Colonic mucosa (tissue), 4 donors: ENCODE data around the gene VAV2. TPM values are rescaled to one million over a fixed set of nuclear protein-coding genes. Genes with fewer than 3 reads are reported as not detected.

Experiments
- DNase-seq: peaks from one replicate; pipeline ENCODE4 v3.0.0-alpha.2; 2020
- H3K27ac ChIP-seq: fragments of 200-600 bp; one replicate; pipeline ENCODE4 v1.8.0; 2021
- H3K27me3 ChIP-seq: fragments of 200-600 bp; one replicate; pipeline ENCODE4 v1.8.0; 2021
- H3K36me3 ChIP-seq: fragments of 200-600 bp; one replicate; pipeline ENCODE4 v1.8.0; 2021
- H3K4me1 ChIP-seq: fragments of 200-600 bp; one replicate; pipeline ENCODE4 v1.8.0; 2021; ENCODE audit warnings: mild to moderate bottlenecking
- H3K4me3 ChIP-seq: fragments of 200-600 bp; one replicate; pipeline ENCODE4 v1.8.0; 2021
- H3K9ac ChIP-seq, 2 donors: one replicate each; pipeline ENCODE4 v1.7.0; 2013; ENCODE audit warnings: control low read depth in 2 of 2, low read depth in 2 of 2, low read length in 2 of 2
- H3K9me3 ChIP-seq: fragments of 200-600 bp; one replicate; pipeline ENCODE4 v1.8.0; 2021
- intact Hi-C: fragments of 100-400 bp; cut with DNase I; formaldehyde crosslinking; loops from one replicate; pipeline ENCODE4 v1.14.1; 2022
- total RNA-seq, 2 donors: library from RNA; stranded (reverse); fragmentation: NEBNext Ultra II Directional in 1 of 2; extraction: Animal tissue kit (Norgen Biotek cat#: 25700) in 1 of 2; gene quantifications; one replicate each; pipeline ENCODE4 v1.2.1, GENCODE V29; 2021
- TF ChIP-seq, protein P1 (sequence below): fragments of 200-600 bp; IDR thresholded peaks from one replicate; pipeline ENCODE4 v1.8.0; 2022; ENCODE audit warnings: antibody characterized with exemption, mild to moderate bottlenecking
- donor health status: healthy.
- donor health status: DM: no; HTN: no; CAD: no.
- donor health status: DM: no; HTN: no; CAD: no.

VAV2 gene
- total RNA-seq, 2 donors from 2014 or later: 30.7 to 45.1 TPM

- DNase-seq: no peak
- no peak overlapping the region for H3K4me3 ChIP-seq
- H3K9ac ChIP-seq: no peak overlapping the region
- intact Hi-C loops: no loop called here
- TF ChIP-seq, protein P1, sequence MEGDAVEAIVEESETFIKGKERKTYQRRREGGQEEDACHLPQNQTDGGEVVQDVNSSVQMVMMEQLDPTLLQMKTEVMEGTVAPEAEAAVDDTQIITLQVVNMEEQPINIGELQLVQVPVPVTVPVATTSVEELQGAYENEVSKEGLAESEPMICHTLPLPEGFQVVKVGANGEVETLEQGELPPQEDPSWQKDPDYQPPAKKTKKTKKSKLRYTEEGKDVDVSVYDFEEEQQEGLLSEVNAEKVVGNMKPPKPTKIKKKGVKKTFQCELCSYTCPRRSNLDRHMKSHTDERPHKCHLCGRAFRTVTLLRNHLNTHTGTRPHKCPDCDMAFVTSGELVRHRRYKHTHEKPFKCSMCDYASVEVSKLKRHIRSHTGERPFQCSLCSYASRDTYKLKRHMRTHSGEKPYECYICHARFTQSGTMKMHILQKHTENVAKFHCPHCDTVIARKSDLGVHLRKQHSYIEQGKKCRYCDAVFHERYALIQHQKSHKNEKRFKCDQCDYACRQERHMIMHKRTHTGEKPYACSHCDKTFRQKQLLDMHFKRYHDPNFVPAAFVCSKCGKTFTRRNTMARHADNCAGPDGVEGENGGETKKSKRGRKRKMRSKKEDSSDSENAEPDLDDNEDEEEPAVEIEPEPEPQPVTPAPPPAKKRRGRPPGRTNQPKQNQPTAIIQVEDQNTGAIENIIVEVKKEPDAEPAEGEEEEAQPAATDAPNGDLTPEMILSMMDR: no peak
- H3K9me3 ChIP-seq: no peaks in the 10 kb centered on the region
- H3K27me3 ChIP-seq: no peaks in the 10 kb centered on the region
- no peaks in the 10 kb centered on the region for H3K4me1 ChIP-seq
- H3K36me3 ChIP-seq: no peaks in the 10 kb centered on the region
- no peak overlapping the region for H3K27ac ChIP-seq
These were observed 71.7 kb downstream of the VAV2 start for GRCh38 chr9:133920471-133920870.

GRCh38 chr9:133919253-133920115 is 72.6 kb downstream of the VAV2 start:
- intact Hi-C loops: no loop called here
- Histone ChIP-seq H3K36me3 (no peaks in the 10 kb centered on the region), H3K9ac (no peak overlapping the region), H3K27me3 (no peaks in the 10 kb centered on the region), H3K9me3 (no peaks in the 10 kb centered on the region), H3K4me3 (no peak overlapping the region), H3K4me1 (no peaks in the 10 kb centered on the region), H3K27ac (no peak overlapping the region)
- TF ChIP-seq, protein P1: no peak
- no peak for DNase-seq

DNA sequence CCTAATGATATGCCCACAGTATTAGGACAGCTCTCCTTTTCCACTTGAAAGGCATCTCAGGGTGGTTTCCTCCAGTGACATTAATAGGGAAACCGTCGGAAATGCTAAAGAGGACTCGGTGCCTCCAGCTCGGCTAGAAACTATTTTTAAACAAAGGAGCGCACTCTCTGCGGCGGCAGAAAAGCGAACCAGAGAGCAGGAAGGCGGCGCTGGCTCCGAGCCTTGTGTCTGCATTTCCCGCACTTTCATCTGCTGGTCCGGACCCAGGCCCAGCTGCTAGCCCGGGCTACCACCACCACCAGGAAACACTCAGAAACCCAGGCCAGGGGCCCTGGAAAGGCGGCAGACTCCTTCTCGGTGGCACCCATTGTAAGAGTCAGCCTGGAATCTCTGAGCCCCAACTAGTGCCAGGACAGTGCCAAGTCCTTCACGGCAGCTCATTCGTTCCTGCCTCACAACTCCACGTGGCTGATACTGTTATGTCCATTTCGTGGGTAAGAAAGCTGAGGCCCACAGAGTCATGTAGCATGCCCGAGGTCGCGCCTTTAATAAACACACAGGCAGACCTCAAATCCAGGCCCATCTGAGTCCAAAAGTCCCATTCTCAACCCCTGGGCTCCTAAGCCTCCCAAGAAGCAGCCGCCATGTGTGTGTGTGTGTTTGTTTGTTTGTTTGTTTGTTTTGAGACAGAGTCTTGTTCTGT is 73.9 kb downstream of the VAV2 start:
- H3K4me3 ChIP-seq: no peak overlapping the region
- H3K27ac ChIP-seq: no peak overlapping the region
- H3K9ac ChIP-seq: no peak overlapping the region
- H3K9me3 ChIP-seq: no peaks in the 10 kb centered on the region
- TF ChIP-seq, protein P1: no peak
- H3K4me1 ChIP-seq: no peaks in the 10 kb centered on the region
- intact Hi-C loops: no loop called here
- no peaks in the 10 kb centered on the region for H3K27me3 ChIP-seq
- no peaks in the 10 kb centered on the region for H3K36me3 ChIP-seq
- no peak for DNase-seq

- intact Hi-C loops: no loop called here
- H3K4me1 ChIP-seq: no peaks in the 10 kb centered on the region
- H3K27ac ChIP-seq: no peak overlapping the region
- no peaks in the 10 kb centered on the region for H3K9me3 ChIP-seq
- TF ChIP-seq, protein P1: no peak
- no peaks in the 10 kb centered on the region for H3K36me3 ChIP-seq
- no peak overlapping the region for H3K4me3 ChIP-seq
- no peaks in the 10 kb centered on the region for H3K27me3 ChIP-seq
- no peak for DNase-seq
- no peak overlapping the region for H3K9ac ChIP-seq
These were observed 74.7 kb downstream of the VAV2 start for GRCh38 chr9:133917375-133917774.

GRCh38 chr9:133916159-133916541 is 76.0 kb downstream of the VAV2 start:
- Histone ChIP-seq H3K9me3 (no peaks in the 10 kb centered on the region), H3K4me3 (no peak overlapping the region), H3K4me1 (no peaks in the 10 kb centered on the region), H3K27me3 (no peaks in the 10 kb centered on the region), H3K27ac (no peak overlapping the region), H3K9ac (no peak overlapping the region), H3K36me3 (no peaks in the 10 kb centered on the region)
- TF ChIP-seq, protein P1: no peak
- no peak for DNase-seq
- intact Hi-C loops: no loop called here
